H9 (cell line): ENCODE measurements around the gene BOLA2B. TPM values are rescaled to one million over a fixed set of nuclear protein-coding genes. Genes with fewer than 3 reads are reported as not detected.
"Not testable (repeated sequence)": the region's sequence is repeated elsewhere in the genome, so short reads cannot be mapped to it uniquely, and the experiment has no call there.

ENCODE experiments used
- DNase-seq: peaks from one replicate; pipeline ENCODE4 v3.0.0-alpha.2; 2017
- H2AFZ ChIP-seq: one replicate; pipeline ENCODE4 v1.6.1; 2013; ENCODE audit warnings: mild to moderate bottlenecking, low read length, control low read depth, moderate library complexity
- H2AK5ac ChIP-seq: 2 replicates; pipeline ENCODE4 v1.6.1; 2013; ENCODE audit warnings: low read length, control low read depth, mixed read lengths; ENCODE audit not compliant: insufficient read length
- H2BK120ac ChIP-seq: one replicate; pipeline ENCODE4 v1.6.1; 2013; ENCODE audit warnings: low read depth, mild to moderate bottlenecking, low read length, control low read depth, inconsistent platforms; ENCODE audit not compliant: poor library complexity, severe bottlenecking
- H2BK12ac ChIP-seq: 2 replicates; pipeline ENCODE4 v1.6.1; 2013; ENCODE audit warnings: low read length, control low read depth, mixed read lengths, low read depth; ENCODE audit not compliant: insufficient read length
- H2BK15ac ChIP-seq: 2 replicates; pipeline ENCODE4 v1.6.1; 2013; ENCODE audit warnings: low read depth, low read length, control low read depth
- H2BK20ac ChIP-seq: one replicate; pipeline ENCODE4 v1.6.1; 2013; ENCODE audit warnings: low read depth, mild to moderate bottlenecking, low read length, control low read depth, inconsistent platforms; ENCODE audit not compliant: poor library complexity, severe bottlenecking
- H2BK5ac ChIP-seq: 2 replicates; pipeline ENCODE4 v1.6.1; 2013; ENCODE audit warnings: low read length, control low read depth, mixed read lengths; ENCODE audit not compliant: insufficient read length
- H3K14ac ChIP-seq: 2 replicates; pipeline ENCODE4 v1.6.1; 2013; ENCODE audit warnings: low read length, control low read depth; ENCODE audit not compliant: insufficient read depth
- H3K18ac ChIP-seq: 2 replicates; pipeline ENCODE4 v1.6.1; 2013; ENCODE audit warnings: low read depth, mild to moderate bottlenecking, mixed read lengths, low read length, control low read depth; ENCODE audit not compliant: insufficient read length
- H3K23ac ChIP-seq: 2 replicates; pipeline ENCODE4 v1.6.1; 2013; ENCODE audit warnings: low read length, control low read depth, mixed read lengths, low read depth; ENCODE audit not compliant: insufficient read length
- H3K23me2 ChIP-seq: 2 replicates; pipeline ENCODE4 v1.6.1; 2013; ENCODE audit warnings: low read depth, mild to moderate bottlenecking, mixed read lengths, low read length, control low read depth; ENCODE audit not compliant: insufficient read length, poor library complexity, severe bottlenecking
- H3K27ac ChIP-seq: 2 replicates; pipeline ENCODE4 v1.5.1; 2013; ENCODE audit warnings: low read length, control low read depth, mixed read lengths, low read depth; ENCODE audit not compliant: insufficient read length
- H3K27me3 ChIP-seq: 2 replicates; pipeline ENCODE4 v1.6.1; 2013; ENCODE audit warnings: low read length, control low read depth, inconsistent platforms; ENCODE audit not compliant: insufficient read depth
- H3K4ac ChIP-seq: 2 replicates; pipeline ENCODE4 v1.6.1; 2013; ENCODE audit warnings: low read depth, mild to moderate bottlenecking, control low read depth, inconsistent platforms, low read length, moderate library complexity
- H3K4me1 ChIP-seq: 2 replicates; pipeline ENCODE4 v1.6.1; 2013; ENCODE audit warnings: low read length, control low read depth, inconsistent platforms; ENCODE audit not compliant: insufficient read depth
- H3K4me2 ChIP-seq: 2 replicates; pipeline ENCODE4 v1.6.1; 2013; ENCODE audit warnings: low read length, control low read depth, mixed read lengths; ENCODE audit not compliant: insufficient read length, insufficient read depth
- H3K56ac ChIP-seq: 2 replicates; pipeline ENCODE4 v1.6.1; 2013; ENCODE audit warnings: low read depth, mild to moderate bottlenecking, mixed read lengths, low read length, control low read depth; ENCODE audit not compliant: insufficient read length
- H3K79me1 ChIP-seq: 2 replicates; pipeline ENCODE4 v1.6.1; 2013; ENCODE audit warnings: low read depth, mild to moderate bottlenecking, moderate library complexity, low read length, control low read depth, inconsistent platforms; ENCODE audit not compliant: insufficient read depth, poor library complexity, severe bottlenecking
- H3K79me2 ChIP-seq: 2 replicates; pipeline ENCODE4 v1.6.1; 2013; ENCODE audit warnings: low read length, control low read depth, inconsistent platforms; ENCODE audit not compliant: insufficient read depth
- H3K9ac ChIP-seq: 2 replicates; pipeline ENCODE4 v1.6.1; 2013; ENCODE audit warnings: low read length, control low read depth, mixed read lengths; ENCODE audit not compliant: insufficient read length; ENCODE audit errors: extremely low read depth
- H3K9me3 ChIP-seq: one replicate; pipeline ENCODE4 v1.6.1; 2013; ENCODE audit warnings: low read depth, low read length, inconsistent platforms; ENCODE audit not compliant: control insufficient read depth
- H3T11ph ChIP-seq: one replicate; pipeline ENCODE4 v1.6.1; 2013; ENCODE audit warnings: mild to moderate bottlenecking, low read length, control low read depth, inconsistent platforms
- H4K20me1 ChIP-seq: one replicate; pipeline ENCODE4 v1.6.1; 2013; ENCODE audit not compliant: control insufficient read depth, insufficient read length, insufficient read depth
- H4K5ac ChIP-seq: 2 replicates; pipeline ENCODE4 v1.6.1; 2013; ENCODE audit warnings: low read depth, mild to moderate bottlenecking, mixed read lengths, low read length, control low read depth; ENCODE audit not compliant: insufficient read length
- H4K8ac ChIP-seq: replicated peaks from 2 replicates; pipeline ENCODE4 v1.6.1; 2013; ENCODE audit warnings: low read length, control low read depth, mixed read lengths, low read depth; ENCODE audit not compliant: insufficient read length
- H4K91ac ChIP-seq: 2 replicates; pipeline ENCODE4 v1.6.1; 2013; ENCODE audit warnings: low read depth, mild to moderate bottlenecking, moderate library complexity, mixed read lengths, low read length, control low read depth; ENCODE audit not compliant: insufficient read length
- H3K27ac Mint-ChIP-seq, 3 experiments: 2 replicates in 2 of 3; 3 replicates in 1 of 3; pipeline ENCODE4 v1.8.0; 2020 to 2021; ENCODE audit warnings: mixed read lengths in 3 of 3, mild to moderate bottlenecking in 1 of 3, moderate library complexity in 1 of 3
- H3K27me3 Mint-ChIP-seq: 2 replicates; pipeline ENCODE4 v1.8.0; 2021; ENCODE audit warnings: low read depth, mild to moderate bottlenecking, moderate library complexity, mixed read lengths
- H3K36me3 Mint-ChIP-seq, 3 experiments: 2 replicates in 2 of 3; 3 replicates in 1 of 3; pipeline ENCODE4 v1.8.0; 2020 to 2021; ENCODE audit warnings: low read depth in 3 of 3, mixed read lengths in 3 of 3; ENCODE audit not compliant: insufficient read depth in 1 of 3
- H3K4me1 Mint-ChIP-seq, 2 experiments: 2 replicates each; pipeline ENCODE4 v1.8.0; 2020; ENCODE audit warnings: mixed read lengths in 2 of 2
- H3K4me3 Mint-ChIP-seq, 2 experiments: 2 replicates in 1 of 2; 3 replicates in 1 of 2; pipeline ENCODE4 v1.8.0; 2020 to 2021; ENCODE audit warnings: mild to moderate bottlenecking in 2 of 2, mixed read lengths in 2 of 2, moderate library complexity in 1 of 2
- H3K9me3 Mint-ChIP-seq, 2 experiments: 2 replicates in 1 of 2; 3 replicates in 1 of 2; pipeline ENCODE4 v1.8.0; 2020; ENCODE audit warnings: mild to moderate bottlenecking in 2 of 2, mixed read lengths in 2 of 2, moderate library complexity in 1 of 2
- WGBS: extraction: QIAGEN DNeasy Blood & Tissue Kit; methylation state at CpG from one replicate; pipeline ENCODE4 v1.1.7; 2013; ENCODE audit warnings: missing lambda C conversion rate, low lambda C conversion rate, mixed read lengths; ENCODE audit not compliant: insufficient read length; ENCODE audit errors: extremely low coverage; 5-methylcytosine and 5-hydroxymethylcytosine counted together
- total RNA-seq: library from RNA; stranded (reverse); gene quantifications from 2 replicates; pipeline ENCODE4 v1.2.1, GENCODE V29; 2021

BOLA2B gene
- total RNA-seq, 1 experiment from 2014 or later, result 218 TPM

DNA sequence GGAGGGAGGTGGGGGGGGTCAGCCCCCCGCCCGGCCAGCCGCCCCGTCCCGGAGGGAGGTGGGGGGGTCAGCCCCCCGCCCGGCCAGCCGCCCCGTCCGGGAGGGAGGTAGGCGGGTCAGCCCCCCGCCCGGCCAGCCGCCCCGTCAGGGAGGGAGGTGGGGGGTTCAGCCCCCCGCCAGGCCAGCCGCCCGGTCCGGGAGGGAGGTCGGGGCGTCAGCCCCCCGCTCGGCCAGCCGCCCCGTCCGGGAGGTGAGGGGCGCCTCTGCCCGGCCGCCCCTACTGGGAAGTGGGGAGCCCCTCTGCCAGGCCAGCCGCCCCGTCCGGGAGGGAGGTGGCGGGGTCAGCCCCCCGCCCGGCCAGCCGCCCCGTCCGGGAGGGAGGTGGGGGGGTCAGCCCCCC is 24.1 kb downstream of the BOLA2B start:
- H2BK120ac ChIP-seq, H3T11ph ChIP-seq: not testable (repeated sequence)
- no CpG with 5 or more reads among the region's 38 CpGs for WGBS

DNA sequence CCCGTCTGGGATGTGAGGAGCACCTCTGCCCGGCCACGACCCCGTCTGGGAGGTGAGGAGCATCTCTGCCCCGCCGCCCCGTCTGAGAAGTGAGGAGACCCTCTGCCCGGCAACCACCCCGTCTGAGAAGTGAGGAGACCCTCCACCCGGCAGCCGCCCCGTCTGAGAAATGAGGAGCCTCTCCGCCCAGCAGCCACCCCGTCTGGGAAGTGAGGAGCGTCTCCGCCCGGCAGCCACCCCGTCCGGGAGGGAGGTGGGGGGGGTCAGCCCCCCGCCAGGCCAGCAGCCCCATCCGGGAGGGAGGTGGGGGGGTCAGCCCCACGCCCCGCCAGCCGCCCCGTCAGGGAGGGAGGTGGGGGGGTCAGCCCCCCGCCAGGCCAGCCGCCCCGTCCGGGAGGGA is 24.7 kb downstream of the BOLA2B start:
- not testable (repeated sequence) for H4K8ac ChIP-seq, H3K14ac ChIP-seq, H3K9ac ChIP-seq, H2BK12ac ChIP-seq, H2BK20ac ChIP-seq, H2AK5ac ChIP-seq, H4K20me1 ChIP-seq, H3K18ac ChIP-seq, H3K36me3 Mint-ChIP-seq, H3K27me3 Mint-ChIP-seq, H3K4me1 ChIP-seq, H2AFZ ChIP-seq, H2BK15ac ChIP-seq, H3K79me1 ChIP-seq, H3K23me2 ChIP-seq, DNase-seq, H3K4me2 ChIP-seq, H3K9me3 ChIP-seq, H3K27me3 ChIP-seq, H2BK5ac ChIP-seq, H3K4me1 Mint-ChIP-seq, H3K4me3 Mint-ChIP-seq, H3K27ac ChIP-seq, H3K27ac Mint-ChIP-seq, H3K56ac ChIP-seq, H3K23ac ChIP-seq, H4K91ac ChIP-seq, H2BK120ac ChIP-seq, H3K4ac ChIP-seq, H3T11ph ChIP-seq, H3K79me2 ChIP-seq, H4K5ac ChIP-seq, H3K9me3 Mint-ChIP-seq
- no CpG with 5 or more reads among the region's 29 CpGs for WGBS

More for the DNA sequence above, 24.1 kb downstream of the BOLA2B start:
- H2BK5ac ChIP-seq, DNase-seq, H2BK20ac ChIP-seq, H3K4ac ChIP-seq, H4K20me1 ChIP-seq, H3K56ac ChIP-seq, H3K27me3 ChIP-seq, H2AFZ ChIP-seq, H3K9me3 ChIP-seq, H3K27ac Mint-ChIP-seq, H2BK12ac ChIP-seq, H3K36me3 Mint-ChIP-seq, H3K9me3 Mint-ChIP-seq, H4K91ac ChIP-seq, H3K4me3 Mint-ChIP-seq, H3K79me1 ChIP-seq, H2BK15ac ChIP-seq, H3K27ac ChIP-seq, H3K79me2 ChIP-seq, H3K4me1 ChIP-seq, H3K18ac ChIP-seq, H3K23me2 ChIP-seq, H3K14ac ChIP-seq, H4K8ac ChIP-seq, H3K4me2 ChIP-seq, H3K23ac ChIP-seq, H3K27me3 Mint-ChIP-seq, H3K4me1 Mint-ChIP-seq, H3K9ac ChIP-seq, H4K5ac ChIP-seq, H2AK5ac ChIP-seq: not testable (repeated sequence)
